ENCODE data around the gene CST11. TPM values are rescaled to one million over a fixed set of nuclear protein-coding genes. Genes with fewer than 3 reads are reported as not detected.

CST11 gene
- polyA plus RNA-seq, 4 donors, result not detected

DNA sequence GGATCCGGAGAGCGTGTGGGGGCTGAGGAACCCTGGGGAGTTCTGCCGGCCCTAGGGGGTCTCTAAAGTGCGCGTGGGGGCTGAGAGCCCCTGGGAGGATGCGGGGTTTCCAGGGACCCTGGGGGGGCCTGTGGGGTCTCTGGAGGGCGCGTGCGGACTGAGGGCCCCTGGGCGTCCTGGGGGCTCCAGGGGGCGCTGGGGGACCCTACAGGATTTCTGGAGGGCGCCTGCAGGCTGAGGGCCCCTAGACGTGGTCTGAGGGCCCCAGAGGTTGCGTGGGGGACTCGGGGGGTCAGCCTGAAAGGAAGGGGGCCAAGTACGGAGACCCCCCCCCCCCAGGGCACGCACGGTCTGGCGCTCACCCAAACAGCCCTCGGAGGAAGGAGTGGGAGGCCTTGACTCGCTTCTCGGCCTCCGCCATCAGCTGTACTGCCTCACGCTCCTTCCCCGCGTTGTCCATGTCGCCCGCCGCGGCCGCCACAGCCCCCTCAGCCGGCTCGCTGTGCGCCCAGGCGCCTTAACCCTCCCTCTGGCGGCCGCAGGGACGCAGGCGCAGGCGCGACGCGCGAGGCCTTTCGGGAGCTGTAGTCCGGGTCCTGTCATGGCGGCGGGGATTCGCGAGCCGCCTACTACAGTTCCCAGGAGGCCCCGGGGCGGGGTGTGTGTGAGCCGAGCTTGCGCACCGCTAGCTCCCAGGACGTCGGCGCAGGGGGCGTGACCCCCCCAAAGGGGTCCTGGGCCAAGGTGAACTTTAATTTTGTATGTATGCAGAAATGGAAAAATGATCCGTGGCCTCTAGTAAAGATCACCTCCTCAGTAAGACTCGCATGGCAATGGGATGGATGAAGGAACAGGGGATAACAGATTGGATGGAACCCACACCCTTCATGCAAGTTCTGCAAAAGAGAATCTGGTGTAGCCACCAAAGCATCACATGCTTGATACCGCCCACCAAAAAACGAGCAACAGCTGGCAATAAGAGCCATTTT, 31.4 kb downstream of the CST11 start, which contains the start of gene NAPB:
Gene NAPB (minus strand): TSS at position 546 of the 989 bp plus-strand sequence. CDS start 86 bp downstream, at position 460.
- peak; percentile 79 to 88 (median 86) for DNase-seq (ENCODE audit: low read depth in 4 of 4, low spot score in 3 of 4)

DNA sequence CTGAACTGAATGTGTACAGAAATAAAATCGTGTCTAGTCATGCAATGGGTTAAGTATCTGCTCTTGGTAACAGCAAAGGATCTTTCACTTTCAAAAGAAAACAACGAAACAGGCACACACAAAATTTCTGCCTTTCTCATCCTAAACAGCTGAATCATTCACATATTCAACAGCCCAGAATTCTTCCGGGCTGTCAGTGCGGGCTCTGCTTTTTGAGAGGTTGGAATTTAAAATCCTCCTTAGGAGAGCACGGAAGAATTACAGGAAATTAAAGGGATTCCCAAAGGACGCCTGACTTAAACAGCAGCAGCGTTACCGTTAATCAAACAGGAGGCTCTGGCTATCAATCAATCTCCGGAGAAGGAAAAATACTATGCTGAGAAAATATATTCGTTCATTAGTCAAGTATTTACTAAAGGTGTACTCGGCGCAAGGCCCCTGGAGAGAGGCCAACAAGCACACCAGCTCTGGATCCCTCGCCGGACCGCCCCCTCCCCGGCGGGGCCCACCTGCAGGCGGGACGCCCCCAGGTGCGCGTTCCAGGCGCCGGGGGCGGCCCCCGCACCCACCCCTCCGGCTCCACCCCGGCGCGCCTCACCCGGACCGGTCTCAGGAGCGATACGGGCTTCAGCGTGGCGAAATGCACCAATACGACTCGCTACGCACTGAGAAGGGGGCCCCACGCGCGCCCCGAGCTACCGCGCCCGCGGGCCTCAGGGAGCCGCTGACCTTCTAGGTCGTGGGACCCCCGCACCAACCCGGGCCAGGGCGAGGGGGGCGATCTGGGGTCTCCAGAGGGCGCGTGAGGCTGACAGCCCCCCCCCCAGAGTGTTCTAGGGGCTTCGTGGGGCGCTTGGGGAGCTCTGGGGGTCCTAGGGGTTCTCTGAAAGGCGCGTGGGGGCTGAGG, 32.4 kb downstream of the CST11 start:
- DNase-seq (ENCODE audit: low read depth in 4 of 4, low spot score in 3 of 4), result no peak

DNA sequence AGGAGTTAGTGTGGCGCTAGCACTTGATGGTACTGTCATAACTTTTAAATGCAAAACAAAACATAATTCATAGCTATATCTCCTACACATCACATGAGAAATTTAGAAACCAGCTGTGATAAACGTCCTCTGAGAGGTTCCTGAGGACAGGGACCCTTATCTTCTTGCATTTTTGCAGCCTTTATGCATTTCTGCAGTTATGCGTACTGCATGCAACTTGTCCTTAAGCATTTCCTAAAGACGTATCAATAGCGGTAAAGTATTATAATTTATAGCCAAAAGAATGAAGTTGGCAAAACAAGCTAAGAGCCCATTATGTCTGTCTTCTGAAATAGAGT, 33.0 kb downstream of the CST11 start:
- DNase-seq (ENCODE audit: low read depth in 4 of 4, low spot score in 3 of 4), result no peak

DNA sequence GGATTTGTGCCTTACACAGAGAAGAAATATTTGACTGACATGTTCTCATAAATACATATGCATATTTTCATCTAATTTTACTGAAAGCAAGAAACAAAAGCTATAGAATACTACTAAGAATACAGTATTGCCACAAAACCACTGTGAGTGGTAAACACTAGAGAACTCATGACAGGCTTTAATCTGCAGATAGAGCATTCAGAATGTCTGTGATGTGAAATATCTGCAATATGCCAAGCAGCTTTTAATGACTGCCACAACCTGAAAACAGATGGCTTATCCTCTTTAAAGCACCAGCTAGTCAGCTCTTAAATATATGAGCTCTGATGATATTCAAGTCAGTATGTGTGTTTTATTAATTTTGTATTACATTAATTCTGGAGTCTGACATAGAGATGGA, 34.8 kb downstream of the CST11 start:
- no peak for DNase-seq (ENCODE audit: low read depth in 4 of 4, low spot score in 3 of 4)

DNA sequence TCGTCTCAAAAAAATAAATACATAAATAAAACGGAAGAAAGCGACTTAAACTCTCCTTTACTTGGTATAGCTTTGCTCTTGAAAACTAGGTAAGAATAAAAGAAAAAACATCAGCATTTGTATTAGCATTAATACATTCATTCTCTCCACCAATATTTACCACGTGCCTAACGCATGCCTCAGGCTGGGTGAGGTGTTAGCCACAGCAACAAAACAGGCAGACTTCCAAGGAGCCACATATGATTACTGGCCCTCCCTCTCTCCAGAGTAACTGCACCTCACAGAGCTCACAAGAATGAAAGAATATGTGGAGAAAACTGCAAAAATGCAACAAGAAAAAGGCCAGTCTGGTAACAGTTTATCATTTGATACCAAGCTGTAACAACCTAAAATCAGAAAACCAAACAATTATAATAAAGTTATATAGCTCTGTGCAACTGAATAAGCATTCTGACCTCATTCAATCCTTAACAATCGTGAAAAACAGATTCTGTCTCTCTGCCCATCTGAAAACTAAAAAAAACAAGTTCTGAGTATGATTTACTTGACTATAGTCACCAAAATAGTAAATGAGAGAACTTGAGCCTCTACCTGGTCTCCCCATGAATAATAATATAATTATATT, 36.6 kb downstream of the CST11 start:
- no peak for DNase-seq (ENCODE audit: low read depth in 4 of 4, low spot score in 3 of 4)

DNA sequence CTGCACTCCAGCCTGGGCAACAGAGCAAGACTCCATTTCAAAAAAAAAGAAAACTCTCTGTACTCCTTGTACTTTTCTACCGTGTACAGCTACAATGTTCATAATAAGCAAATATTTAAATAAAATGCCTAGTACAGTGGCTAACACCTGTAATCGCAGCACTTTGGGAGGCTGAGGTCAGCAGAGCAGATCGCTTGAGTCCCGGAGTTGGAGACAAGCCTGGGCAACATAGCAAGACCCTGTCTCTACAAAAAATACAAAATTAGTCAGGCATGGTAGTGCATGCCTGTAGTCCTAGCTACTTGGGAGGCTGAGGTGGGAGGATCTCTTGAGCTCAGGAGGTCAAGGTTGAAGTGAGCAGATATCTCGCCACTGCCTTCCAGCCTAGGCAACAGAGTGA, 37.1 kb downstream of the CST11 start:
- no peak for DNase-seq (ENCODE audit: low read depth in 4 of 4, low spot score in 3 of 4)

DNA sequence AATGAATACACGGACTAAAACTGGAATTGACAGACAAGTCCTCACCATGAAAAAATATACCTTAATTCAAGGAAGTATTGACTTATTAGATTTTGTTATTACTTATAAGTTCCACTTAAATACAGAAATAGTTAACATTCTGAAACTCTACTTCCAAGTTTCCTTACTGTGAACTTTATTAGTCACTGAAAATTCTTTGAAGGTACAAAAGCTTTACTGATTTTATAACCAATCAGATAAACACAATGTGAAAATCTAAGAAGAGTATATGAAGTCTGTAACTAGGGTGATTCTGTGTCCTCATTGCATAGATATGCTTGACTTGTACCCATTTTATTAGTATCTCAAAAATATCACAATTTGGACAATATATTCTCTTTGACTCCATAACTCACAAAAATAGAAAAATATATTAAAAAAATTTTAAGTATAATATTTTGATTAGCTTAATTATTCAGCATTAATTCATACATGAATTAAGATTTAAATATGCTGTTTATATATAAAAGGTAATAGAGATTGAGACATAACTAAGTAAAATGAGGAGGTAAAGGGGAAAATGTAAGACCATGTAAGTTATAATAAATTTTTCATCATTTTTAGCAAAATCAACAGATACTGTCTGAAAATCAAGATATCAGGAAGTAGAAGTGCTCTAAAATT, 38.0 kb downstream of the CST11 start:
- DNase-seq (ENCODE audit: low read depth in 4 of 4, low spot score in 3 of 4), result no peak

DNA sequence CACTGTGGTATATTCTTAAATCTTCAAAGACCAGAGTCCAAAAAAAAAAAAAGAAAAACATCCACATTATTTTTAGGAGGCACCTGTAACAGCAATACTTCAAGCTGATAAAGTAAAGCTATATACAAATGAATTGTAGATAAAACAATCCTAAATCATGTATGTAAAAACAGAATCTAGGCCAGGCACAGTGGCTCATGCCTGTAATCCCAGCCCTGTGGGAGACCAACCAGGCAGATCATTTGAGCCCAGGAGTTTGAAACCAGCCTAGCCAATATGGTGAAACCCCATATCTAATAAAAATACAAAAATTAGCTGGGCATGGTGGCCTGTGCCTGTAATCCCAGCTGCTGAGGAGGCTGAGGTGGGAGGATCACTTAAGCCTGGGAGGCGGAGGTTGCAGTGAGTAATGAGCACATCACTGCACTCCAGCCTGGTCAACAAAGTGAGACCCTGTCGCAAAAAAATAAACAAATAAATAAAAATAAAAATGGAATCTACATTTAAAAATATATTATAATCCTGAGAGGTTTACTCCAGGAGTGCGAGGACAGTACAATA, 38.7 kb downstream of the CST11 start:
- DNase-seq (ENCODE audit: low read depth in 4 of 4, low spot score in 3 of 4), result no peak

DNA sequence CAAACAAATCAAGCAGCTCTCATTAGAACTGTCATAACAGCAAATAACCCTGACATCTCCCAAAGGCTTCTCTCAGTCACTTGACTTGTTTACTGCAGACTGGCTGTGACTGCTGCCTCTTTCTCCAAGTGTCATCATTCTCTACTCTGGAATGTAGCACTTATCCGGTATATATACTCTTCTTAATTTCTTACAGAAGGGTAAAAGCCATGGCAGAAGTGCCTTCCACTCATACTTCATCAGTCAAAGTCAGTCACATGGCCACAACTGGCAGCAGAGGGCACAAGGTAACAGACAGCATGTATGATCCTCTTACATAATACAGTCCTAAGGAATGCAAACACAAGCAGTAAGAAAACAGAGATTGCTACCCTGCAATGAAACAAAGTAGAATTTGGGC, 40.6 kb downstream of the CST11 start:
- DNase-seq (ENCODE audit: low read depth in 4 of 4, low spot score in 3 of 4), result no peak

DNA sequence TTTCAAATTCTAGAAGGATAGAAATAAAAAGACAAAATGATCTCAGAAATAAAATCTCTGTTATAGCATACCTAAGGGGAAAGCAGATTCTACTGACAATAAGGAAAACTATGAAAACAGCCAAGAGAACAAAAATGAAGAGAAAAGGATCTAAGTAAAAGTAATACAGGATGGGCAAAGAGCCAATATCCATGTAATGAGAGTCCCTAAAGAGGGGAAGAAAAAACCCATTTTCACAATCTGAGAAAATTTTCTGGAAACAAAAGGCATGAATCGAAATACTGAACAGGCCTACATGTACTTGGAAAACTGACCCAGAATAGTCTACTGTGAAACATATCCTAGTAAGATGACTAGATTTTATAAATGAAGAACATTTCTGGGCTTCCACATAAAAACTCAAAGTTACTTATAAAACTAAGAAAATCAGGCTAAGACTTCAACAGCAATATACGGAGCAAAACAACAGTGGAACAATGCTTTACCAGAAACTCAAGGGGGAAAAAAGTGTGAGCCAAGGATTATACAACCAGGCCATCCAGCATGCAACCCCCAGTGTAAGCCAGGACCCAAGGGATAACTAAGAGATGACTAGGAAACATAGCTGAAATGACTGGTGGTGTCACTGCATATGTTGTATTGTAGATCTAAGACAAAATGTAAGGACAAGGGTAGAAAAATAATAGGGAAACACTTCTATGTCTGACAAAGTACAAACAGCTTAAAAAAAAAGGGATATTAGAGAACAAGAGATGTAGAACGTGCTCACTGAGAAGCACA, 41.6 kb downstream of the CST11 start:
- DNase-seq (ENCODE audit: low read depth in 4 of 4, low spot score in 3 of 4), result no peak

DNA sequence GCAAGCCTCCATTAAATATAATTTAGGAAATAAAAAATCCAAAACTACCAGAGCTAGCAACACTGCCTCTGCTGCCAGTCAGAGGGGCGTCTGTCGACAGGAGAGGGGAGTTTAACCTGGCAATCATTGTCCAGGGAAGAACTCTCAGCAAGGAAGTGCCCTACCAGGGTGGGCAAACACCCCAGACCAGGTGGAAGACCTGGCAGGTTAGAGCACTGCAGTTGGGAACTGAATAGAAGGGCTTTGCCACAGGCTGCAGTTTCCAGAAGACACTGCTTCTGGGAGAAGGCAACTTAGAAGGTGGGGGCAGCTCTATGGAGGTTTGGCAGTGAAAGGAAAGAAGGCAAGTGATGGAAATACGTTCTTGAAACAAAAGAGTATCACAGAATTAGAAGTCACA, 42.9 kb downstream of the CST11 start:
- DNase-seq (ENCODE audit: low read depth in 4 of 4, low spot score in 3 of 4), result no peak

DNA sequence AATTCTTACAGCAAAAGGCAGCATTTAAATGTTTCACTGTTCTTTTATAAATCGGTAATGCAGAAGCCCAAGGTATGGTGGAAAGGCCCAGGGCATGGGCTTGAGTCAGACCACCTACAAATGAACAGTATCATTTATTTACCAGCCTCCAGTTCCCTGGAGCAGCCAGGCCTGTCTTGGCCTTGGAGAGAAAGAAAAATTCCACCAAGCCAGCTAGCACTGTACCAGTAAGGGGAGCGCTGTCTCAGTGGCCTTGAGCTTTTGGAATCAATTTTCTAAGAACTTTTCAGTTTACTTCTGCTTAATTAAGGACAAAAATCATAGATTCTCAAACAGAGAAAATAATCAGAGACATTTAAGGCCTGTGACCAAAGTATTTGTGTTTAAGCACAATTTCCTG, 43.7 kb downstream of the CST11 start:
- no peak for DNase-seq (ENCODE audit: low read depth in 4 of 4, low spot score in 3 of 4)

DNA sequence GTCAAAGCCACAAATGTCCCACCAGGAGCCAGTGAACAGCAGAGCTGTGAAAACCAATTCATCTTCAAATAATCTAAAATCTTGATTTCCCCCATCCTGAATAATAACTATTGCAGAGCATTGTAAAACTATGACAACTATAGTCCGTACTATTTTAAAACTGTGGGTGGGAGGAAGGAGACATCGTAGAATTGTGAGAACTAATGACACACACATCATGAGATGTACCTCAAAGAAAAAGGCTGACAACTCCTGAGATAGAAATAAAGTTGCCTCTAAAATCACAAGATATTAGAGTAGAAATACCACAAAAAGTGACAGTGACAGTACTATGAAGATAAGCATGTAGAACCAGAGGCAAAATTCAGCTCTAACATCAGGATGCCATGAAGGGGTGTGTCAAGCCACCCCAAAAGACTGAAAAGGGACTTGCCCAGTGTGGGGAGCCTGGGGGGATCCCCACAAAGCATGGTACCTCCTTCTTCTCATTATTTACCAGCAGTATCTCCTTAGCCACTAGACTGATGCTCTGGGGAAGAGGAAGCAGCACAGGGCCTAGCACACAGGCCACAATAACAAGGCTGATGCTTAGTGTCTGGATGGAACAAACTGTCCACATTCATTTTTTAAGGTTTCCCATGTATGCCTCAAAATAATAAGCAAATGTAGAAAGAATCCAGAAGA, 44.8 kb downstream of the CST11 start:
- DNase-seq (ENCODE audit: low read depth in 4 of 4, low spot score in 3 of 4), result no peak

DNA sequence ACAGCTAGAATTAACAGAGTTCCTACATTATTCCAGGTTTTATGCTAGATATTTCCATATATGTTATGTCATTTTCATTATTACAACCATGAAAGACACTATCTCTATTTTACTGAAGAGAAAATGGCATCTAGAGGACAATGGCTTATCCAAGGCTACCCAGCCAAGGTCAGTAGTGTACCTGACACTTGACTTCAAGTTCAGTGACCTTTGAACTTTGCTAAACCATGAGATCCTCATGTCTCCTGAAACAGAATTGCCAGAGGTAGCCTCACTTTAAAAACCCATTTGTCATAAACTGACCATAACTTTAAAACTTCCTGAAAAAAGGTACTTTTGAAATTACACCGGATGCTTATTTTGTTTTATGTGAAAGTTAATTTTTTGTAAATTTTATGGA, 45.8 kb downstream of the CST11 start:
- no peak for DNase-seq (ENCODE audit: low read depth in 4 of 4, low spot score in 3 of 4)

DNA sequence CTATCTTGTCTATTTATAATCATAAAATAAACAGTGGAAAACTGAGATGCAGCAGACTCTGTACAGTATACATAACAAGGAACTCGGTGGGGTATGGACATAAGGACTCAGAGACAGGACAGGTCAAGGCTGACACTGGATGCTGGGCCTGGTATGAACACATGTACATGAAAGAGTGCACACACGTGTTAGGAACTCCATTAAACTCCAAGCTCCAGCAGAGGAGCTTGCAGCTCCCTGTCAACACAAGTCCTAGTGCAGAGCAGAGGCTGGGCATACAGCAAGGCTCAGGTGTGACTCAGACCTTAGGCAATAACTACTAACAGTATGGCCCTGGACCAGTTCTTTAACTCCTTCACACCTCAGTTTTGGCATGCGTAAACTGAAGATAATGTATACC, 48.5 kb downstream of the CST11 start:
- DNase-seq (ENCODE audit: low read depth in 4 of 4, low spot score in 3 of 4), result no peak

DNA sequence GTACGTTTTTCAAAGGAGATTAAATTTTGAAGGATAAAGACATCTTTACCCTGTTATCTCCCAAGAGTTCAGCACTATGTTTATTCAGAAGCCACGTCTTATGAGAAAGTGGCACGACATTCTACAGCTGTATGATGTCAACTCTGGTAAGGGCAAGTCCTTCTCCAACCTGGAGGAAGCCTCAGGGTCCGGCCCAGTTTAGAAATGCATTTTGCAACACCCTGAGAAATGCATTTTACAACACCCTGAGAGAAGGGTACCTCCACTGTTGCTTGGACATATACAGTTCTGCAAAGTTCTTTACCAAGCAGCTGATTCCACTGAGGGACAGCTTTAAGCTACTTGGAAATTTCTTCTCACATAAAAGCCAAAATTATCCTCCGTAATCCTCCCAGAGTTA, 48.9 kb downstream of the CST11 start:
- no peak for DNase-seq (ENCODE audit: low read depth in 4 of 4, low spot score in 3 of 4)

DNA sequence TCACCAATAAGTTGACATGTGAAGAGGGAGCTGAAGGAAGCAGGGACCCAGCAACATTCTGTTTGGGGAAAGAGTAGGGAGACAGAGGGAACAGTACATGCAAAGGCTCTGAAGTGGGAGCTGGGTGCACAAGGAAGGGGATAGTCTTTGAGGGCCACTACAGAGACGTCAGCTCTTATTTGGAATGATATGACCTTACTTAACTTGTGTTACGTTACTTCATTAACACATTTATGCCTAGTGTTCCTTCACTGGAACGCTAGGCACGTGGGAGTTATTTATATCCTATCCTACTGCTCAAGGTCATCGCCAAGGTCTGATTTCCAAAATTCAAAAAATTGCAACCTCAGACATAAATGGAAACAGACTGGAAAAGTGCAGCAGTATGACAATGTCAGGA, 51.6 kb downstream of the CST11 start:
- no peak for DNase-seq (ENCODE audit: low read depth in 4 of 4, low spot score in 3 of 4)
